Testis (tissue), 2 donors: ENCODE measurements around the gene SOX6.

Experiments used
- CTCF ChIP-seq, 3 experiments: fragments of 450-650 bp in 2 of 3; fragments of 200-600 bp in 1 of 3; sonication (generic) in 1 of 3; IDR thresholded peaks; one replicate each; pipeline ENCODE4 v1.5.1; 2016 to 2019; ENCODE audit warnings: antibody characterized with exemption in 3 of 3, mild to moderate bottlenecking in 2 of 3, moderate library complexity in 1 of 3
- POLR2A ChIP-seq: fragments of 450-650 bp; IDR thresholded peaks from one replicate; pipeline ENCODE4 v1.6.1; 2017; ENCODE audit warnings: antibody characterized with exemption, mild to moderate bottlenecking, moderate library complexity

- no peak for TF ChIP-seq CTCF (IDR thresholded peaks at IDR 0.05)
- no peak for TF ChIP-seq POLR2A
These were observed 47.1 kb upstream of the SOX6 start for GRCh38 chr11:16403448-16403803.
